Astrocyte of the spinal cord (primary cell): ENCODE data around the gene GH1.
"Not testable (repeated sequence)": the region's sequence is repeated elsewhere in the genome, so short reads cannot be mapped to it uniquely, and the experiment has no call there.

ENCODE experiments used
- DNase-seq: peaks from one replicate; pipeline ENCODE4 v3.0.0; 2011; ENCODE audit warnings: low read depth, low spot score
- H3K4me3 ChIP-seq: 2 replicates; pipeline ENCODE4 v1.5.1; 2011; ENCODE audit warnings: low read depth, mild to moderate bottlenecking, low read length, moderate library complexity
- in situ Hi-C: cut with HindIII; loops from 2 replicates; pipeline ENCODE4 v1.10.0; 2017; ENCODE audit warnings: low sequenced_read_pairs
- TF ChIP-seq, protein P1 (sequence below): IDR thresholded peaks from 2 replicates; pipeline ENCODE4 v1.5.1; 2012; ENCODE audit warnings: low read depth, mild to moderate bottlenecking, low read length, inconsistent platforms

Gene GH1

DNA sequence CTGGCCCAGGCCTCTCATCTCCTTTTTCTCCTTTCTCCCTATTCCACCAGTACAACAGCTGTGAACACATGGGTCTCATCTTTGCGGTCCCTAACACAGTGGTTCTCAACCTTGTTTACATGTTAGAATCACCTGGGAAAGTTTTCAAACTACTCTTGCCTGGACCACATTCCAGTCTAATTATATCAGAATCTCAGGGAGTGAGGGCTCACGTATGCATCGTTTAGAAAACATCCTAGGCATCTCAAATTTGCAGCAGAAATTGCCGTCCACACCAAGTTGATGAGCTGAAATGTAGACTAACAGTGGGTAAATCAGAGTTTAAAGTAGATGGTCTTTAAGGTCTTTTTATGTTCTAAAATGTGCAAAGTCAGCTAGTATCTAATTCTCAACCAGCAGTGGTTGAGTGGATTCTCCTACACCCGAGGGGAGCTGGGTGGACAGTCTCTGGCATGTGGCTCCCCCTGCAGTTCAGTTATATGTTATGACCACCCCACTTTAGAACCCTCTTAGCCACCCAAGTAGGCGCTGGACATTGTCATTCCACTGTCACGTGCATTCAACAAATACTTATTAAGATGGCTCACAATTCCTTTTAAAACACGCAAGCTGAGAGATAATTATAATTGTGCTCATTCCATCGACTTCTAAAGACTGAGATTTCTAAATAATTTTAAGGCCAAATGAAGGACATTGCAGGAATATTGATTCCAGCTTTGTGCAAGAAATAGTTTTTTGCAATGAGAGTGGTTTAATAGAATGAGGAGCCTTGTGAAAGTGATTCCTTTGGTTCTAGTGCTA, 48.9 kb downstream of the GH1 start:
- DNase-seq, in situ Hi-C loops: not testable (repeated sequence)
- TF ChIP-seq, protein P1, sequence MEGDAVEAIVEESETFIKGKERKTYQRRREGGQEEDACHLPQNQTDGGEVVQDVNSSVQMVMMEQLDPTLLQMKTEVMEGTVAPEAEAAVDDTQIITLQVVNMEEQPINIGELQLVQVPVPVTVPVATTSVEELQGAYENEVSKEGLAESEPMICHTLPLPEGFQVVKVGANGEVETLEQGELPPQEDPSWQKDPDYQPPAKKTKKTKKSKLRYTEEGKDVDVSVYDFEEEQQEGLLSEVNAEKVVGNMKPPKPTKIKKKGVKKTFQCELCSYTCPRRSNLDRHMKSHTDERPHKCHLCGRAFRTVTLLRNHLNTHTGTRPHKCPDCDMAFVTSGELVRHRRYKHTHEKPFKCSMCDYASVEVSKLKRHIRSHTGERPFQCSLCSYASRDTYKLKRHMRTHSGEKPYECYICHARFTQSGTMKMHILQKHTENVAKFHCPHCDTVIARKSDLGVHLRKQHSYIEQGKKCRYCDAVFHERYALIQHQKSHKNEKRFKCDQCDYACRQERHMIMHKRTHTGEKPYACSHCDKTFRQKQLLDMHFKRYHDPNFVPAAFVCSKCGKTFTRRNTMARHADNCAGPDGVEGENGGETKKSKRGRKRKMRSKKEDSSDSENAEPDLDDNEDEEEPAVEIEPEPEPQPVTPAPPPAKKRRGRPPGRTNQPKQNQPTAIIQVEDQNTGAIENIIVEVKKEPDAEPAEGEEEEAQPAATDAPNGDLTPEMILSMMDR = peak; percentile 23

More for the DNA sequence above, 48.9 kb downstream of the GH1 start:
- not testable (repeated sequence) for H3K4me3 ChIP-seq
